ENCODE measurements around the gene AP1G1. TPM values are rescaled to one million over a fixed set of nuclear protein-coding genes. Genes with fewer than 3 reads are reported as not detected.

AP1G1 gene
- total RNA-seq, 3 donors from 2014 or later: 88.5 to 98.7 (median 90.1) TPM

GRCh38 chr16:71754652-71755051 lies 54.0 kb downstream of the AP1G1 start:
- H3K27me3 Mint-ChIP-seq (ENCODE audit: low read depth): no peaks in the 10 kb centered on the region
- peaks cover 47% of the 10 kb centered on the region for H3K36me3 Mint-ChIP-seq (ENCODE audit: insufficient read depth)
- DNase-seq (no peak), ATAC-seq (peak; percentile 40 to 61)
- H3K4me3 Mint-ChIP-seq: no peak overlapping the region
- H3K4me1 Mint-ChIP-seq (ENCODE audit: low read depth): peaks cover 5% of the 10 kb centered on the region
- H3K9me3 Mint-ChIP-seq: no peaks in the 10 kb centered on the region

- Mint-ChIP-seq H3K9me3 (no peaks in the 10 kb centered on the region), H3K27me3 (ENCODE audit: low read depth) (no peaks in the 10 kb centered on the region), H3K4me1 (ENCODE audit: low read depth) (peaks cover 5% of the 10 kb centered on the region), H3K4me3 (no peak overlapping the region), H3K36me3 (ENCODE audit: insufficient read depth) (peaks cover 48% of the 10 kb centered on the region)
- DNase-seq: no peak
- ATAC-seq: no peak
These were observed 54.5 kb downstream of the AP1G1 start for GRCh38 chr16:71754108-71754507.

- H3K27me3 Mint-ChIP-seq (ENCODE audit: low read depth): no peaks in the 10 kb centered on the region
- H3K4me1 Mint-ChIP-seq (ENCODE audit: low read depth): peaks cover 3% of the 10 kb centered on the region
- DNase-seq: no peak
- ATAC-seq: no peak
- peaks cover 39% of the 10 kb centered on the region for H3K36me3 Mint-ChIP-seq (ENCODE audit: insufficient read depth)
- H3K9me3 Mint-ChIP-seq: no peaks in the 10 kb centered on the region
- H3K4me3 Mint-ChIP-seq: no peak overlapping the region
These were observed 60.4 kb downstream of the AP1G1 start for GRCh38 chr16:71748226-71748625.

- no peaks in the 10 kb centered on the region for H3K9me3 Mint-ChIP-seq
- peaks cover 38% of the 10 kb centered on the region for H3K36me3 Mint-ChIP-seq (ENCODE audit: insufficient read depth)
- peaks cover 3% of the 10 kb centered on the region for H3K4me1 Mint-ChIP-seq (ENCODE audit: low read depth)
- DNase-seq: no peak
- no peak overlapping the region for H3K4me3 Mint-ChIP-seq
- no peaks in the 10 kb centered on the region for H3K27me3 Mint-ChIP-seq (ENCODE audit: low read depth)
- peak in 1 of 2 donors; percentile 56 for ATAC-seq
These were observed 62.1 kb downstream of the AP1G1 start for GRCh38 chr16:71746442-71747046.

- H3K36me3 Mint-ChIP-seq (ENCODE audit: insufficient read depth): peaks cover 39% of the 10 kb centered on the region
- ATAC-seq (no peak), DNase-seq (no peak)
- no peaks in the 10 kb centered on the region for H3K4me1 Mint-ChIP-seq (ENCODE audit: low read depth)
- H3K27me3 Mint-ChIP-seq (ENCODE audit: low read depth): no peaks in the 10 kb centered on the region
- no peaks in the 10 kb centered on the region for H3K9me3 Mint-ChIP-seq
- H3K4me3 Mint-ChIP-seq: no peak overlapping the region
These were observed 69.8 kb downstream of the AP1G1 start for GRCh38 chr16:71738855-71739254.

- ATAC-seq: no peak
- Mint-ChIP-seq H3K27me3 (ENCODE audit: low read depth) (no peaks in the 10 kb centered on the region), H3K36me3 (ENCODE audit: insufficient read depth) (peaks cover 45% of the 10 kb centered on the region), H3K4me3 (no peak overlapping the region), H3K9me3 (no peaks in the 10 kb centered on the region), H3K4me1 (ENCODE audit: low read depth) (no peaks in the 10 kb centered on the region)
- DNase-seq: no peak
These were observed 71.1 kb downstream of the AP1G1 start for GRCh38 chr16:71737501-71737900.

GRCh38 chr16:71734511-71734910 lies 74.1 kb downstream of the AP1G1 start:
- Mint-ChIP-seq H3K4me1 (ENCODE audit: low read depth) (peaks cover 3% of the 10 kb centered on the region), H3K9me3 (no peaks in the 10 kb centered on the region), H3K4me3 (no peak overlapping the region), H3K27me3 (ENCODE audit: low read depth) (no peaks in the 10 kb centered on the region), H3K36me3 (ENCODE audit: insufficient read depth) (peaks cover 56% of the 10 kb centered on the region)
- ATAC-seq: no peak
- no peak for DNase-seq

GRCh38 chr16:71732587-71732986 lies 76.0 kb downstream of the AP1G1 start:
- no peak overlapping the region for H3K4me3 Mint-ChIP-seq
- no peaks in the 10 kb centered on the region for H3K27me3 Mint-ChIP-seq (ENCODE audit: low read depth)
- DNase-seq (no peak), ATAC-seq (no peak)
- H3K36me3 Mint-ChIP-seq (ENCODE audit: insufficient read depth): peaks cover 42% of the 10 kb centered on the region
- no peaks in the 10 kb centered on the region for H3K9me3 Mint-ChIP-seq
- H3K4me1 Mint-ChIP-seq (ENCODE audit: low read depth): peaks cover 3% of the 10 kb centered on the region

GRCh38 chr16:71727551-71728324 lies 80.9 kb downstream of the AP1G1 start:
- H3K4me3 Mint-ChIP-seq: no peak overlapping the region
- no peaks in the 10 kb centered on the region for H3K27me3 Mint-ChIP-seq (ENCODE audit: low read depth)
- no peaks in the 10 kb centered on the region for H3K9me3 Mint-ChIP-seq
- ATAC-seq: no peak
- H3K36me3 Mint-ChIP-seq (ENCODE audit: insufficient read depth): peaks cover 19% of the 10 kb centered on the region
- peaks cover 10% of the 10 kb centered on the region for H3K4me1 Mint-ChIP-seq (ENCODE audit: low read depth)
- no peak for DNase-seq

- peaks cover 10% of the 10 kb centered on the region for H3K36me3 Mint-ChIP-seq (ENCODE audit: insufficient read depth)
- no peak for DNase-seq
- no peak for ATAC-seq
- H3K4me1 Mint-ChIP-seq (ENCODE audit: low read depth): peaks cover 17% of the 10 kb centered on the region
- H3K9me3 Mint-ChIP-seq: no peaks in the 10 kb centered on the region
- no peak overlapping the region for H3K4me3 Mint-ChIP-seq
- no peaks in the 10 kb centered on the region for H3K27me3 Mint-ChIP-seq (ENCODE audit: low read depth)
These were observed 81.9 kb downstream of the AP1G1 start for GRCh38 chr16:71726476-71727315.

- peaks cover 14% of the 10 kb centered on the region for H3K4me1 Mint-ChIP-seq (ENCODE audit: low read depth)
- DNase-seq: no peak
- H3K27me3 Mint-ChIP-seq (ENCODE audit: low read depth): no peaks in the 10 kb centered on the region
- no peaks in the 10 kb centered on the region for H3K36me3 Mint-ChIP-seq (ENCODE audit: insufficient read depth)
- no peak for ATAC-seq
- H3K9me3 Mint-ChIP-seq: no peaks in the 10 kb centered on the region
- H3K4me3 Mint-ChIP-seq: peak within 1 kb of the TSS; percentile 82
These were observed 84.3 kb downstream of the AP1G1 start, which contains the start of gene PHLPP2 for GRCh38 chr16:71724320-71724751. PHLPP2 (minus strand) TSS chr16:71724701; CDS start chr16:71714795, 9,906 bp downstream.

GRCh38 chr16:71723537-71724319 lies 84.9 kb downstream of the AP1G1 start:
- DNase-seq (peak; percentile 70), ATAC-seq (peak; percentile 85 to 86)
- Mint-ChIP-seq H3K4me3 (peak overlapping the region; percentile 82), H3K4me1 (ENCODE audit: low read depth) (peaks cover 14% of the 10 kb centered on the region), H3K27me3 (ENCODE audit: low read depth) (no peaks in the 10 kb centered on the region), H3K9me3 (no peaks in the 10 kb centered on the region), H3K36me3 (ENCODE audit: insufficient read depth) (no peaks in the 10 kb centered on the region)

GRCh38 chr16:71722801-71723536 lies 85.7 kb downstream of the AP1G1 start:
- Mint-ChIP-seq H3K36me3 (ENCODE audit: insufficient read depth) (no peaks in the 10 kb centered on the region), H3K27me3 (ENCODE audit: low read depth) (no peaks in the 10 kb centered on the region), H3K4me3 (peak overlapping the region; percentile 94), H3K4me1 (ENCODE audit: low read depth) (peaks cover 14% of the 10 kb centered on the region), H3K9me3 (no peaks in the 10 kb centered on the region)
- DNase-seq: peak; percentile 30
- ATAC-seq: peak; percentile 49 to 62

All from activated T-cell treated with anti-CD3 and anti-CD28 coated beads, Interleukin-2, amount 50 U/mL, for 4 hours (primary cell).